Nephron (organoid): ENCODE measurements around the gene PTPRT.

Source experiments
- H3K27ac Mint-ChIP-seq, 3 experiments: 2 replicates each; pipeline ENCODE4 v1.8.0; 2020; ENCODE audit warnings: mixed read lengths in 3 of 3, mild to moderate bottlenecking in 2 of 3, moderate library complexity in 1 of 3
- H3K27me3 Mint-ChIP-seq: 2 replicates; pipeline ENCODE4 v1.8.0; 2021; ENCODE audit warnings: low read depth, mild to moderate bottlenecking, moderate library complexity, mixed read lengths
- H3K36me3 Mint-ChIP-seq: 2 replicates; pipeline ENCODE4 v1.8.0; 2020; ENCODE audit warnings: low read depth, mixed read lengths
- H3K4me1 Mint-ChIP-seq: 2 replicates; pipeline ENCODE4 v1.8.0; 2020; ENCODE audit warnings: mixed read lengths
- H3K4me3 Mint-ChIP-seq, 3 experiments: 2 replicates each; pipeline ENCODE4 v1.8.0; 2020; ENCODE audit warnings: mild to moderate bottlenecking in 3 of 3, mixed read lengths in 3 of 3, moderate library complexity in 2 of 3
- H3K9me3 Mint-ChIP-seq: 2 replicates; pipeline ENCODE4 v1.8.0; 2020; ENCODE audit warnings: mixed read lengths
- CTCF ChIP-seq, 3 experiments: fragments of 200-600 bp; sonication (generic); IDR thresholded peaks; one replicate each; pipeline ENCODE4 v1.5.0; 2021; ENCODE audit warnings: antibody characterized with exemption in 3 of 3; ENCODE audit not compliant: unreplicated experiment in 3 of 3

Gene PTPRT

DNA sequence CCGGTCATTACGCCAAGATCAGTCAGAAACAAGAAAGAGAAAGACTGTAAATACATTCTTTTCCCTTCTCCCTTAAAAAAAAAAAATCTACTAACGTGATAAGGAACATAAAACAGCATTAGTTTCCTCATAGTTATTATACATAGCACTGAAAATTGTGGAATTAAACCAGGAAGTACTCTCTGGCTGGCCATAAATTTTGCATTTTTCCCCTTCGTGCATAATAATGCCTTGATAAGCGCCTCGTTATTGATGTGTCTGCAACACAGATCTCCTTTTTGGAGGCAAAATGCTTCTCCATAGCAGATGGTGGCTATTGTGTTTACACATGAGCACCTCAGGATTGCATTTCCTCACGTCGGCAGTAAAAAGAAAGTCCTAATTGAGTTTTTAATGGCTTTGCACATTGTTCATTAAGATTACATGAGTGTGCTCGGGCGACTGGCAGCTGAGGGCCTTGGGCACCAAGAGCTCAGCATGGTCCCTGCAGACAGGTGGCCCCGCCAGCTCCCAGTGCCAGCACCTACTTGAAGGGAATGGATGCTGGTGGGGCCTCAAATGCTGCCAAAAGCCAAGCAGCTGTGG lies 394.5 kb downstream of the PTPRT start:
- TF ChIP-seq CTCF (IDR thresholded peaks at IDR 0.05; ENCODE audit: unreplicated experiment in 3 of 3), result no peak
- H3K27ac Mint-ChIP-seq, result no peak overlapping the region
- H3K36me3 Mint-ChIP-seq, result no peaks in the 10 kb centered on the region
- H3K9me3 Mint-ChIP-seq, result no peaks in the 10 kb centered on the region
- H3K4me1 Mint-ChIP-seq, result no peaks in the 10 kb centered on the region
- peaks cover 40% of the 10 kb centered on the region for H3K27me3 Mint-ChIP-seq
- H3K4me3 Mint-ChIP-seq, result no peak overlapping the region

DNA sequence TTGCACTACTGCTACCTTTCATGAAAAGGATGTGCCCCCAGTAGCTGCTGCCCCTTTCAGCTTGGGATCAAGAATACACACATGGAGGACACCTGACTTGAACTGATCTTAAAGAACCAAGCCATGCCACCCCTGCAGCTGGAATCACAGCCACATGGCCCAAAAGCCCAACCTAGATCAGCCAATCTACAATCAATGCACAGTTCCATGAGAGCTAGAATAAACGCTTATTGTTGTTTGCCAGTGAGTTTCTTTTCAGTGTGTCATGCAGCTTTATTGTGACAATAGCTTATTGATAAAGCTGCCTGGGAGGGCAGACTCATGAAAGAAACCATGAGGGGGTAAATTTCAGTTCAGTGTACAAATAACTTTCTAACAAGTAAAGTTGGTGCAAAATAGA lies 397.7 kb downstream of the PTPRT start:
- TF ChIP-seq CTCF (IDR thresholded peaks at IDR 0.05; ENCODE audit: unreplicated experiment in 3 of 3), result no peak
- Mint-ChIP-seq H3K27me3 (peaks cover 30% of the 10 kb centered on the region), H3K36me3 (no peaks in the 10 kb centered on the region), H3K4me1 (no peaks in the 10 kb centered on the region), H3K9me3 (no peaks in the 10 kb centered on the region), H3K4me3 (no peak overlapping the region), H3K27ac (no peak overlapping the region)

DNA sequence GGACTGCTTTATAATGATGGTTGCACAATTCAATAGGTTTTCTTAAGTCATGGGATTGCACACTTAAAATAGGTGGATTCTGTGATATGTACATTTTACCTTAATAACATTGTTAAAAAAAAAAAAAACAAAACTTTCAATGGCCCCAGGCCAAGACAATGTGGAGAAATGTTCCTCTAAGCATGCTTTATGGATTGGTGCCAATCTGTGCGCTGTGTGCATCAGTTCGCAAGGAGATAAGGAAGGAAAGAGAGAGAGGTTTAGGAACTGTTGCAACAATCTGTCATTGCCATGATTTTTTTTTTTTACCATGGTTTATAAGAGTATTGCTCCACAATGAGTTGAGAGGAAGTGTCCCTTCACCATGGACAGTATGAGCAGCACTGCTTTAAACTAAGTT lies 399.6 kb downstream of the PTPRT start:
- peaks cover 29% of the 10 kb centered on the region for H3K27me3 Mint-ChIP-seq
- H3K36me3 Mint-ChIP-seq, result no peaks in the 10 kb centered on the region
- no peak for TF ChIP-seq CTCF (IDR thresholded peaks at IDR 0.05; ENCODE audit: unreplicated experiment in 3 of 3)
- no peak overlapping the region for H3K27ac Mint-ChIP-seq
- H3K9me3 Mint-ChIP-seq, result no peaks in the 10 kb centered on the region
- no peaks in the 10 kb centered on the region for H3K4me1 Mint-ChIP-seq
- H3K4me3 Mint-ChIP-seq, result no peak overlapping the region

- no peak for TF ChIP-seq CTCF (IDR thresholded peaks at IDR 0.05; ENCODE audit: unreplicated experiment in 3 of 3)
- no peaks in the 10 kb centered on the region for H3K9me3 Mint-ChIP-seq
- no peaks in the 10 kb centered on the region for H3K36me3 Mint-ChIP-seq
- H3K27ac Mint-ChIP-seq, result no peak overlapping the region
- H3K27me3 Mint-ChIP-seq, result peaks cover 24% of the 10 kb centered on the region
- H3K4me1 Mint-ChIP-seq, result no peaks in the 10 kb centered on the region
- no peak overlapping the region for H3K4me3 Mint-ChIP-seq
Measured at GRCh38 chr20:42788707-42789106, 401.0 kb downstream of the PTPRT start.

DNA sequence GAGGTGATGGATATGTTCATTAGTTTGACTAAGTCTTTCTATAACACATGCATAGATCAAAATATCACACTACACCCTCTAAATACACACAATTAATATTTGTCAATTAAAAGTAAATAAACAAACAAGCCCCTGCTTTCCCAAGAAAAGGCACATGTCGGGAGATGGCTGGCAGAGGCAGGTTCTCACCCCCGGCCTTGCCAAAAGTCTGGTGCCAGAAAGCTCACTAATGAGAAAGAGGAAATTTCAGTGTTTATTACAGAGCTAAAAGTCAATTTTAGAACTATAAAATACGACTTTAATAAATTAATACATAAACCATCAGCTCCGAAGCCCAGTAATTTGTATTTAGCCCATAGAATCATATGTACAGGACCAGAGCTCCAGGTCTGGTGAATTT lies 404.7 kb downstream of the PTPRT start:
- H3K36me3 Mint-ChIP-seq, result no peaks in the 10 kb centered on the region
- H3K9me3 Mint-ChIP-seq, result no peaks in the 10 kb centered on the region
- H3K27ac Mint-ChIP-seq, result no peak overlapping the region
- TF ChIP-seq CTCF (IDR thresholded peaks at IDR 0.05; ENCODE audit: unreplicated experiment in 3 of 3), result no peak
- peaks cover 10% of the 10 kb centered on the region for H3K27me3 Mint-ChIP-seq
- H3K4me1 Mint-ChIP-seq, result no peaks in the 10 kb centered on the region
- H3K4me3 Mint-ChIP-seq, result no peak overlapping the region

GRCh38 chr20:42779216-42779615 lies 410.5 kb downstream of the PTPRT start:
- H3K36me3 Mint-ChIP-seq, result no peaks in the 10 kb centered on the region
- no peak for TF ChIP-seq CTCF (IDR thresholded peaks at IDR 0.05; ENCODE audit: unreplicated experiment in 3 of 3)
- no peaks in the 10 kb centered on the region for H3K4me1 Mint-ChIP-seq
- H3K9me3 Mint-ChIP-seq, result no peaks in the 10 kb centered on the region
- H3K27ac Mint-ChIP-seq, result no peak overlapping the region
- H3K27me3 Mint-ChIP-seq, result peaks cover 10% of the 10 kb centered on the region
- no peak overlapping the region for H3K4me3 Mint-ChIP-seq
